Measurements from ENCODE around the gene FBXL17.

DNA sequence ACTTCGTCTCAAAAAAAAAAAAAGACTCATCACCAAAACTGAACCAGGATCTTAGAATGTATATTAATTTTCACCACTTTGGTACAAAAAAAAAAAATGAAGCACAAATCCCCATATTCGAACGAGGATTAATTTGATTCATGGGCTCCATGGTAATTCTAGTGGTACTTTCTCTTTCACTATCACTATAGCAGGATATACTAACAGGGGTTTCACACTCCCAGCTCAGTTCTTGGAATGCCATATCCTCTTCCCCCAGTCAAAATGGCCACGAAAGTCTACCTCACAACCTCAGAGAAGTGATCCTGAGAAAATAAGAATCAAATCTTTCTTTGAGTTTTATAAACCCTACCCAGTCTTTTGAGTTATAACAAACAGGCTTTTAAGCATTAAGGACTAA, 235.7 kb downstream of the FBXL17 start:
- no peak for TF ChIP-seq POLR2A (IDR thresholded peaks at IDR 0.05)
- TF ChIP-seq, protein P1, sequence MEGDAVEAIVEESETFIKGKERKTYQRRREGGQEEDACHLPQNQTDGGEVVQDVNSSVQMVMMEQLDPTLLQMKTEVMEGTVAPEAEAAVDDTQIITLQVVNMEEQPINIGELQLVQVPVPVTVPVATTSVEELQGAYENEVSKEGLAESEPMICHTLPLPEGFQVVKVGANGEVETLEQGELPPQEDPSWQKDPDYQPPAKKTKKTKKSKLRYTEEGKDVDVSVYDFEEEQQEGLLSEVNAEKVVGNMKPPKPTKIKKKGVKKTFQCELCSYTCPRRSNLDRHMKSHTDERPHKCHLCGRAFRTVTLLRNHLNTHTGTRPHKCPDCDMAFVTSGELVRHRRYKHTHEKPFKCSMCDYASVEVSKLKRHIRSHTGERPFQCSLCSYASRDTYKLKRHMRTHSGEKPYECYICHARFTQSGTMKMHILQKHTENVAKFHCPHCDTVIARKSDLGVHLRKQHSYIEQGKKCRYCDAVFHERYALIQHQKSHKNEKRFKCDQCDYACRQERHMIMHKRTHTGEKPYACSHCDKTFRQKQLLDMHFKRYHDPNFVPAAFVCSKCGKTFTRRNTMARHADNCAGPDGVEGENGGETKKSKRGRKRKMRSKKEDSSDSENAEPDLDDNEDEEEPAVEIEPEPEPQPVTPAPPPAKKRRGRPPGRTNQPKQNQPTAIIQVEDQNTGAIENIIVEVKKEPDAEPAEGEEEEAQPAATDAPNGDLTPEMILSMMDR (IDR thresholded peaks at IDR 0.05), result no peak
